CD14-positive monocyte (primary cell): ENCODE results near the gene TACC2. TPM values are rescaled to one million over a fixed set of nuclear protein-coding genes. Genes with fewer than 3 reads are reported as not detected.

Source experiments
- DNase-seq, 3 donors: peaks; one replicate each; pipeline ENCODE4 v3.0.0-alpha.2; 2011 to 2022
- H2AFZ ChIP-seq: 2 replicates; pipeline ENCODE4 v1.6.0; 2012; ENCODE audit warnings: mild to moderate bottlenecking, low read depth, low read length, inconsistent platforms; ENCODE audit not compliant: insufficient read depth, poor library complexity, severe bottlenecking
- H3K27ac ChIP-seq, 2 donors: 1 replicate in 1 of 2; 2 replicates in 1 of 2; pipeline ENCODE4 v1.5.1; 2012 to 2013; ENCODE audit warnings: low read length in 2 of 2, control low read depth in 1 of 2, inconsistent platforms in 1 of 2, low read depth in 1 of 2, mild to moderate bottlenecking in 1 of 2
- H3K27me3 ChIP-seq, 2 donors: one replicate each; pipeline versions ENCODE4 v1.6.0 to v1.6.1; 2011 to 2013; ENCODE audit warnings: low read length in 2 of 2; ENCODE audit not compliant: control insufficient read depth in 2 of 2, insufficient read depth in 2 of 2
- H3K36me3 ChIP-seq, 2 donors: replicated peaks in 1 of 2; 1 replicate in 1 of 2; 2 replicates in 1 of 2; pipeline versions ENCODE4 v1.5.1 to v1.6.1; 2012 to 2013; ENCODE audit warnings: low read length in 2 of 2, control low read depth in 1 of 2, inconsistent platforms in 1 of 2, mild to moderate bottlenecking in 1 of 2; ENCODE audit not compliant: insufficient read depth in 2 of 2, control insufficient read depth in 1 of 2
- H3K4me1 ChIP-seq, 2 donors: 1 replicate in 1 of 2; 2 replicates in 1 of 2; pipeline versions ENCODE4 v1.5.1 to v1.6.1; 2012 to 2013; ENCODE audit warnings: low read length in 2 of 2, control low read depth in 1 of 2, inconsistent platforms in 1 of 2, mild to moderate bottlenecking in 1 of 2, moderate library complexity in 1 of 2; ENCODE audit not compliant: insufficient read depth in 2 of 2, control insufficient read depth in 1 of 2
- H3K4me2 ChIP-seq: replicated peaks from 2 replicates; pipeline ENCODE3; 2012; ENCODE audit warnings: low read length, moderate library complexity, mild to moderate bottlenecking; ENCODE audit not compliant: poor library complexity, severe bottlenecking; ENCODE audit errors: extremely low read depth
- H3K4me3 ChIP-seq, 3 experiments: fragments of 200-600 bp in 1 of 3; sonication (generic) in 1 of 3; replicated peaks in 1 of 3; 1 replicate in 2 of 3; 2 replicates in 1 of 3; pipeline ENCODE4 v1.5.1; 2011 to 2013; ENCODE audit warnings: low read length in 3 of 3, mild to moderate bottlenecking in 3 of 3, control low read depth in 2 of 3, low read depth in 2 of 3, inconsistent platforms in 1 of 3, moderate library complexity in 1 of 3
- H3K79me2 ChIP-seq: 2 replicates; pipeline ENCODE4 v1.6.0; 2012; ENCODE audit warnings: mild to moderate bottlenecking, control low read depth, inconsistent platforms, low read length, moderate library complexity; ENCODE audit not compliant: insufficient read depth
- H3K9ac ChIP-seq: 2 replicates; pipeline ENCODE4 v1.6.0; 2017; ENCODE audit warnings: low read length, mild to moderate bottlenecking; ENCODE audit not compliant: insufficient read depth, poor library complexity, severe bottlenecking
- H3K9me3 ChIP-seq, 2 donors: replicated peaks in 1 of 2; 1 replicate in 1 of 2; 2 replicates in 1 of 2; pipeline versions ENCODE4 v1.5.1 to v1.6.1; 2012 to 2013; ENCODE audit warnings: low read length in 2 of 2, control low read depth in 1 of 2; ENCODE audit not compliant: control insufficient read depth in 1 of 2, insufficient read depth in 1 of 2
- H4K20me1 ChIP-seq: 2 replicates; pipeline ENCODE4 v1.6.0; 2012; ENCODE audit warnings: mild to moderate bottlenecking, low read length, control low read depth, moderate library complexity; ENCODE audit not compliant: insufficient read depth
- H3K27ac Mint-ChIP-seq, 7 donors: one replicate each; pipeline ENCODE4 v1.8.0; 2020; ENCODE audit warnings: mild to moderate bottlenecking in 7 of 7, mixed read lengths in 7 of 7, moderate library complexity in 6 of 7, inconsistent platforms in 2 of 7
- H3K27me3 Mint-ChIP-seq, 3 donors: one replicate each; pipeline ENCODE4 v1.8.0; 2021 to 2022; ENCODE audit warnings: low read depth in 3 of 3, mild to moderate bottlenecking in 3 of 3, mixed read lengths in 3 of 3, moderate library complexity in 3 of 3, inconsistent platforms in 1 of 3
- H3K36me3 Mint-ChIP-seq, 2 donors: one replicate each; pipeline ENCODE4 v1.8.0; 2020; ENCODE audit warnings: mixed read lengths in 2 of 2, inconsistent platforms in 1 of 2, mild to moderate bottlenecking in 1 of 2
- H3K4me1 Mint-ChIP-seq: one replicate; pipeline ENCODE4 v1.8.0; 2020; ENCODE audit warnings: mild to moderate bottlenecking, mixed read lengths
- H3K4me3 Mint-ChIP-seq, 2 donors: one replicate each; pipeline ENCODE4 v1.8.0; 2020; ENCODE audit warnings: mild to moderate bottlenecking in 2 of 2, mixed read lengths in 2 of 2, moderate library complexity in 1 of 2
- H3K9me3 Mint-ChIP-seq, 7 donors: one replicate each; pipeline ENCODE4 v1.8.0; 2020 to 2022; ENCODE audit warnings: mixed read lengths in 7 of 7, mild to moderate bottlenecking in 6 of 7, moderate library complexity in 6 of 7, inconsistent platforms in 2 of 7
- WGBS: methylation state at CpG from one replicate; pipeline ENCODE4 v1.1.5; 2013; ENCODE audit warnings: missing lambda C conversion rate; ENCODE audit not compliant: insufficient coverage; 5-methylcytosine and 5-hydroxymethylcytosine counted together
- intact Hi-C, 2 donors: fragments of 100-400 bp; cut with micrococcal nuclease; formaldehyde crosslinking; loops; one replicate each; pipeline versions ENCODE4 v1.15.0 to v1.15.1; 2023
- polyA plus RNA-seq, 3 donors: library from polyadenylated mRNA; depleted of rRNA in 1 of 3; unstranded in 2 of 3; stranded (reverse) in 1 of 3; fragments of 300-500 nt in 2 of 3; fragments of >200 nt in 1 of 3; fragmentation: Illumina TruSeq in 2 of 3; gene quantifications; 1 replicate in 2 of 3; 2 replicates in 1 of 3; pipeline ENCODE4 v1.2.3, GENCODE V29; 2012 to 2021
- TF ChIP-seq, protein P1 (sequence below): fragments of 200-600 bp; IDR thresholded peaks from one replicate; pipeline ENCODE4 v1.8.0; 2022; ENCODE audit warnings: antibody characterized with exemption, mild to moderate bottlenecking

Gene TACC2
- polyA plus RNA-seq, 3 donors, result 0.03 TPM; not detected in 2

DNA sequence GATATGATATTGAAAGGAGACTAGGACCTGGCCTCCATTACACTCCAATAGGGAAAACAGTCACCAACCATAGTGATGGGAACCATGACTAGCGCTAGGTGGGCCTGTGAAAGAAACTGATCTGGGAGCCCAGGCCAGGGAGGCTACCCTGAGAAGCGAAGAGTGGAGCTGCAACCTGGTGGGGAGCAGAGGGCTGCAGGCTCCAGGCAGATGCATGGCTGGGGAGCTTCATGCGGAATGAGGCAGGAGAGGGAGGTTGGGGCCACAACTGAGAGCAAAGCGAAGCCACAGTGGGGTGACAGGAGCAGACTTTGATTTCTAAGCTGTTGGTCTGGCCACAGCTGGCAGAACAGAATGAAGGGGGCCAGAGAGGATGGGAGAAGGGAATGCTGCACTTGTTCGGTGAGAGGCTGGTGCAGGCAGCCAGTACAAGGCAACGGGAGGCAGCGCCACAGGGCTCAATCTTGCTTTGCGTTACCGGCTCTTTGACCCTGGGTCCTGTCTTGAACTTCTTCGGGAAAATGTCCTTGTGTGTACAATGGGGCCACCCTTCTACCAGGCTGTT lies 88.4 kb downstream of the TACC2 start:
- H3K27ac Mint-ChIP-seq, result no peak overlapping the region
- no peaks in the 10 kb centered on the region for H3K4me1 ChIP-seq
- no peak overlapping the region for H3K4me3 ChIP-seq
- peaks cover 3 to 5% (median 4%) of the 10 kb centered on the region in 3 donors for H3K27me3 Mint-ChIP-seq
- no peak overlapping the region for H2AFZ ChIP-seq
- DNase-seq, result no peak
- H3K36me3 ChIP-seq, result no peaks in the 10 kb centered on the region
- H3K4me3 Mint-ChIP-seq, result no peak overlapping the region
- no peaks in the 10 kb centered on the region for H4K20me1 ChIP-seq
- WGBS, result 97% methylated on average over 10 of the region's 10 CpGs
- no peak overlapping the region for H3K4me2 ChIP-seq
- no peaks in the 10 kb centered on the region for H3K79me2 ChIP-seq
- H3K9me3 ChIP-seq, result no peaks in the 10 kb centered on the region
- H3K4me1 Mint-ChIP-seq, result no peaks in the 10 kb centered on the region
- intact Hi-C loops, result no loop called here
- no peaks in the 10 kb centered on the region for H3K27me3 ChIP-seq
- H3K36me3 Mint-ChIP-seq, result no peaks in the 10 kb centered on the region
- H3K27ac ChIP-seq, result no peak overlapping the region
- peaks cover 0 to 11% (median 3%) of the 10 kb centered on the region in 7 donors for H3K9me3 Mint-ChIP-seq
- TF ChIP-seq, protein P1, sequence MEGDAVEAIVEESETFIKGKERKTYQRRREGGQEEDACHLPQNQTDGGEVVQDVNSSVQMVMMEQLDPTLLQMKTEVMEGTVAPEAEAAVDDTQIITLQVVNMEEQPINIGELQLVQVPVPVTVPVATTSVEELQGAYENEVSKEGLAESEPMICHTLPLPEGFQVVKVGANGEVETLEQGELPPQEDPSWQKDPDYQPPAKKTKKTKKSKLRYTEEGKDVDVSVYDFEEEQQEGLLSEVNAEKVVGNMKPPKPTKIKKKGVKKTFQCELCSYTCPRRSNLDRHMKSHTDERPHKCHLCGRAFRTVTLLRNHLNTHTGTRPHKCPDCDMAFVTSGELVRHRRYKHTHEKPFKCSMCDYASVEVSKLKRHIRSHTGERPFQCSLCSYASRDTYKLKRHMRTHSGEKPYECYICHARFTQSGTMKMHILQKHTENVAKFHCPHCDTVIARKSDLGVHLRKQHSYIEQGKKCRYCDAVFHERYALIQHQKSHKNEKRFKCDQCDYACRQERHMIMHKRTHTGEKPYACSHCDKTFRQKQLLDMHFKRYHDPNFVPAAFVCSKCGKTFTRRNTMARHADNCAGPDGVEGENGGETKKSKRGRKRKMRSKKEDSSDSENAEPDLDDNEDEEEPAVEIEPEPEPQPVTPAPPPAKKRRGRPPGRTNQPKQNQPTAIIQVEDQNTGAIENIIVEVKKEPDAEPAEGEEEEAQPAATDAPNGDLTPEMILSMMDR, result no peak
- no peak overlapping the region for H3K9ac ChIP-seq

DNA sequence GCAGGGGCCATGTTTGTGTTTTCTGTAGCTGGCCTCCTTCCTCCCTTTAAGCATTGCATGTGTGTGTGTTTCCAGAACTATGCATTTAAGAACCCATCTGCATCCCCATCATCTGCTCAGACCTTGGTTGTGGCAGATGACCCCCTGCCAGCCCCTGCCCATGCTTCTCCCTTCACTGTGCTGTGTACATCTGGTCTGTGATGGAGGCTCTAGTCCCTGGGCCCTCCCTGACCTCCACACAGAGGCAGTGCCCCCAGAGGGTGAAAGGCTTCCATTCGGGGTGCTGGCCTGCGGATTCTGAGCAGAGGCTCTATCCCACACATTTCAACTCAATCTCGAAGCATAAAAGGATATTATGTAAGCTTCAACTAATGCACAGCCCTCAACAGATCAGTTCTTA lies 89.4 kb downstream of the TACC2 start:
- Histone ChIP-seq H3K4me3 (no peak overlapping the region), H3K9ac (no peak overlapping the region), H3K36me3 (no peaks in the 10 kb centered on the region), H3K27ac (no peak overlapping the region), H2AFZ (no peak overlapping the region), H3K4me2 (no peak overlapping the region), H3K9me3 (no peaks in the 10 kb centered on the region), H4K20me1 (no peaks in the 10 kb centered on the region), H3K79me2 (no peaks in the 10 kb centered on the region), H3K4me1 (no peaks in the 10 kb centered on the region), H3K27me3 (no peaks in the 10 kb centered on the region)
- DNase-seq, result no peak
- H3K36me3 Mint-ChIP-seq, result no peaks in the 10 kb centered on the region
- peaks cover 3 to 5% (median 4%) of the 10 kb centered on the region in 3 donors for H3K27me3 Mint-ChIP-seq
- TF ChIP-seq, protein P1, result no peak
- H3K9me3 Mint-ChIP-seq, result peaks cover 0 to 11% (median 3%) of the 10 kb centered on the region in 7 donors
- no peak overlapping the region for H3K27ac Mint-ChIP-seq
- 100% methylated on average over 1 of the region's 3 CpGs for WGBS
- no peaks in the 10 kb centered on the region for H3K4me1 Mint-ChIP-seq
- intact Hi-C loops, result no loop called here
- peak overlapping the region in 1 of 2 donors; percentile 10 for H3K4me3 Mint-ChIP-seq
